NCI-H2227 treated with DMSO at 0.1 percent for 48 hours (cell line): Measurements from ENCODE around the gene AOC1.

Source experiments
- DNase-seq: peaks from one replicate; lab custom pipeline; 2025; lab: John Stamatoyannopoulos, UW

Gene AOC1

GRCh38 chr7:150831851-150832250, 20.5 kb upstream of the AOC1 start:
- no peak for DNase-seq

GRCh38 chr7:150835019-150835418, 17.3 kb upstream of the AOC1 start:
- DNase-seq, result no peak

- no peak for DNase-seq
These were observed 16.5 kb upstream of the AOC1 start for GRCh38 chr7:150835702-150836280.

GRCh38 chr7:150838965-150839650, 13.2 kb upstream of the AOC1 start:
- no peak for DNase-seq

- DNase-seq, result no peak
These were observed 10.3 kb upstream of the AOC1 start for GRCh38 chr7:150842018-150842417.

GRCh38 chr7:150842716-150843115, 9.6 kb upstream of the AOC1 start:
- no peak for DNase-seq

GRCh38 chr7:150845421-150845861, 6.9 kb upstream of the AOC1 start:
- DNase-seq, result no peak

GRCh38 chr7:150846291-150847115, 5.8 kb upstream of the AOC1 start:
- no peak for DNase-seq

GRCh38 chr7:150847536-150847935, 4.8 kb upstream of the AOC1 start:
- no peak for DNase-seq

- DNase-seq, result no peak
These were observed 4.2 kb upstream of the AOC1 start for GRCh38 chr7:150848111-150848510.

- DNase-seq, result no peak
These were observed 3.7 kb upstream of the AOC1 start for GRCh38 chr7:150848561-150849115.

GRCh38 chr7:150849204-150849775, 3.0 kb upstream of the AOC1 start:
- DNase-seq, result no peak

GRCh38 chr7:150850273-150850672, 2.0 kb upstream of the AOC1 start:
- DNase-seq, result no peak

GRCh38 chr7:150851492-150852370, 586 bp upstream of the AOC1 start:
- DNase-seq, result no peak

GRCh38 chr7:150854066-150855000, 2.0 kb downstream of the AOC1 start:
- no peak for DNase-seq

GRCh38 chr7:150855046-150855445, 2.7 kb downstream of the AOC1 start:
- no peak for DNase-seq

GRCh38 chr7:150855476-150856302, 3.4 kb downstream of the AOC1 start:
- no peak for DNase-seq

GRCh38 chr7:150856303-150857275, 4.3 kb downstream of the AOC1 start:
- DNase-seq, result no peak
